ENCODE data around the gene MACROD2.

Gene MACROD2

DNA sequence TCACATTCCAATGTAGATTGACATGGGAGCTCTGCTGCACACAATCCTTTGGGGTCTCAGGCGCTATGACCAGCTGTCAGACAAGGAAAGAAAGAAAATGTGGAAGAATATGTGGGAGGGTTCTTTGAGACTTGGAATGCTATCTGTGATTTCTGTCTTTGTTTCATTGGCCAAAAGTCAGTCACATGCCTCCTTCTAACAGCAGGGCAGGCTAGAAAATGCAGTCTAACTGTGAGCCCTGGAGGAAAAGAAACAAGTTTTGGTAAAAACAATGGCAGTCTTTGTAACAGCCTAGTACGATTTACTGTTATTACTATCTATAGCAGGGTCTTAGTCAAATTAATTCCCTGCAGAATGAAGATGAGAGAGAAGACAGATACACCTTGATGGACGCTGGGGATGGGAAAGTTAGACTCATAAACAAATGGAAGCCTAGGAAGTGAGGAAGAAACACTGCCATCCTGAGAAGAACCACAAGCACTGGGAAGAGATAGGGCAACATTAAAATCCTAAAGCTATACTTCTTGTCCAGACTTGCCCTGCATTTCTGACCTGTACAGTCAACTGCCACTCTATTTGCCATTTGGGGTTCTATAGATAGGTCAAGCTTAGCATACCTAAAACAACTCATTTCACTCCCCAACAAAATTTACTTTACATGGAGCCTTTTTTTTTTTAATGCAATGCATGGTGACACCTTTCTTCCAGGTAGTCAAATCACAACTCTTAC lies 1744.9 kb downstream of the MACROD2 start:
- TF ChIP-seq, protein P1, sequence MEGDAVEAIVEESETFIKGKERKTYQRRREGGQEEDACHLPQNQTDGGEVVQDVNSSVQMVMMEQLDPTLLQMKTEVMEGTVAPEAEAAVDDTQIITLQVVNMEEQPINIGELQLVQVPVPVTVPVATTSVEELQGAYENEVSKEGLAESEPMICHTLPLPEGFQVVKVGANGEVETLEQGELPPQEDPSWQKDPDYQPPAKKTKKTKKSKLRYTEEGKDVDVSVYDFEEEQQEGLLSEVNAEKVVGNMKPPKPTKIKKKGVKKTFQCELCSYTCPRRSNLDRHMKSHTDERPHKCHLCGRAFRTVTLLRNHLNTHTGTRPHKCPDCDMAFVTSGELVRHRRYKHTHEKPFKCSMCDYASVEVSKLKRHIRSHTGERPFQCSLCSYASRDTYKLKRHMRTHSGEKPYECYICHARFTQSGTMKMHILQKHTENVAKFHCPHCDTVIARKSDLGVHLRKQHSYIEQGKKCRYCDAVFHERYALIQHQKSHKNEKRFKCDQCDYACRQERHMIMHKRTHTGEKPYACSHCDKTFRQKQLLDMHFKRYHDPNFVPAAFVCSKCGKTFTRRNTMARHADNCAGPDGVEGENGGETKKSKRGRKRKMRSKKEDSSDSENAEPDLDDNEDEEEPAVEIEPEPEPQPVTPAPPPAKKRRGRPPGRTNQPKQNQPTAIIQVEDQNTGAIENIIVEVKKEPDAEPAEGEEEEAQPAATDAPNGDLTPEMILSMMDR (IDR thresholded peaks at IDR 0.05; ENCODE audit: insufficient read depth, missing control alignments) = no peak
- FAIRE-seq (no peak), DNase-seq (ENCODE audit: insufficient read length, low spot score) (no peak)

DNA sequence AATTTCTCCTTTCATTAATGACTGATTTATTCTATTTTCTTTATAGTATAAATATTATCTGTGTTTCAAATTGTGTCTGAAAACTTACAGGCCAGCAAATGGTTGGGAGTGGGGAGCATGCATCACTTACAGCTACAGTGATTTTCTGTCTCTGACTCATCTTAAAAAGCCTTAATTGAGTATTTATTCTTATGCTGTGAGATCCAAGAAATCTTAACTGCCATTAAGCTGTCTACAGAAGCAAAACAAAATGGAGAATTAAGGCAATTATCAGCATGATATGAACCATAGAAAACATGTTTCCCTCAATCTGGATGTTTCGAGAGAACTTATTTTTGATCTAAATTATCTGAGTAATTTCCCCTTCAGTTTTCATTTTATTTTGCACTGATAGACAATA lies 1746.8 kb downstream of the MACROD2 start:
- TF ChIP-seq, protein P1 (IDR thresholded peaks at IDR 0.05; ENCODE audit: insufficient read depth, missing control alignments) = no peak
- DNase-seq (ENCODE audit: insufficient read length, low spot score) = no peak
- no peak for FAIRE-seq

DNA sequence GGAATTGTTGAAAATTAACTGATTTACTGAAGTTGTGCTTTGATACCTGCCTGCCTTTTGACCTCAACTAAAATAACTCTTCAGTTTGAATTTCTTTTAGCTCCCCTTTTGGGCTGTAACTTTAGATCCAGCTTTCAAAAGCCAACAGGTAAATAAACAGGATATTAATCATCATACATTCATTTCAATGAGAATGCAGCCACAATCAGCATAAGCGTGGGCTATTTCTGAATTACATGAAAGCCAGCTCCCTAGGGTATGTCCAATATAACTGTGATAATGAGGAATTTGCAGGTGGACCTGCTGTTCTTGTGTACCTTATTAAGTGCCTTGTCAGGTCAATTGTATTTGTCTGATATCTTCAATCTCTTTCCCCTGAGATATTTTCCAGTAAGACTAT lies 1747.3 kb downstream of the MACROD2 start:
- TF ChIP-seq, protein P1 (IDR thresholded peaks at IDR 0.05; ENCODE audit: insufficient read depth, missing control alignments) = no peak
- DNase-seq (ENCODE audit: insufficient read length, low spot score) (no peak), FAIRE-seq (no peak)

DNA sequence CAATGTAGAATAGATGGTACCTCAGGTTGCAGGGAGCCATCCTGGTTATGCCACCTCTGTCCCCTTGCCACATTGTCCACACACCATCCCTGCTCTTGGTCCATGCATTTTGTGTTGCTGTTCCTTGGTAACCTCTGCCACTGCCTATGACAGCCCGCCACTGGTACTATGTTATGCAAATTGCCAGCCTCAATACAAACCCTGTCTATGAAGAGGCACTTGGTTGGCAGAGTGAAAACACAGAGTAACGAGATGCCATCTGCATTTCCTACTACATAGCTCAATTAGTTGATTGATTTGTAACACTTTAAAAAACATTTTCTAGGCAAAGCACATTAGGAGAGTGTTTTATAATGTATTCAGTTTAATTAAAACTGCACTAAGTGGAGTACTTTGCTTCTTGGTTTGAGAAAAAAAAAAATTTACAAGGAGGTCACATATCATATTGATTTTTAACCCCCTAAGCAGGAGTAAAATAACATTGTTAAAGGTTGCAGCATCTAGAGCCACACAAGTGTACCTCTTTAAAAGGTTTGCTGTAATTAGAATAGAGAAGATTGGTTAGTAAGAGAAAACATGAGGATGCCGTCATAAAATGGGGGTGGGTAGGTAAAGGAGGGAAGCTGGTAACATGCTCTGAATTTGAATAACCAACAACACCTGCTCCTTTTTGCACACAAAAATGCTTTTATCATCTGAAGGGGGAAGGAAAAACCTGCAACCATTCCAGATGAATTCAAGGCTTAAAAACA lies 1760.9 kb downstream of the MACROD2 start:
- FAIRE-seq (no peak), DNase-seq (ENCODE audit: insufficient read length, low spot score) (no peak)
- TF ChIP-seq, protein P1 (IDR thresholded peaks at IDR 0.05; ENCODE audit: insufficient read depth, missing control alignments) = no peak

DNA sequence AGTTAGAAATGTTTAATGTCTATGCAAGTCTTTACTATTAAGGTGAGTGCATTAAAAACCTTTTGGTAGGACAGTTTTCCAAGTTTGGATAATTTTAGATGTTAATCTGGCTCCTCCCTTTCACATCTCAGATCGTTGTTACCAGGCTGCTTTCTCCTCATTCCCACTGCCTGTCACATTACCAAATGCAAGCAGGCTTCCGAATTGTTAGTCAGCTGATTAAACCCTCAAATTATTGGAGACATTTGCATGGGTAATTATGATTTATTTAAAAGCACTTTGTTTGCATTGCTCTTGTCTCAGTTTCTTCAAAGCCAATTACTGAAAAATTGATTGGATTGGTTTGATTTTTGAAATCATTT lies 1761.4 kb downstream of the MACROD2 start:
- FAIRE-seq (no peak), DNase-seq (ENCODE audit: insufficient read length, low spot score) (no peak)
- TF ChIP-seq, protein P1 (IDR thresholded peaks at IDR 0.05; ENCODE audit: insufficient read depth, missing control alignments) = no peak

DNA sequence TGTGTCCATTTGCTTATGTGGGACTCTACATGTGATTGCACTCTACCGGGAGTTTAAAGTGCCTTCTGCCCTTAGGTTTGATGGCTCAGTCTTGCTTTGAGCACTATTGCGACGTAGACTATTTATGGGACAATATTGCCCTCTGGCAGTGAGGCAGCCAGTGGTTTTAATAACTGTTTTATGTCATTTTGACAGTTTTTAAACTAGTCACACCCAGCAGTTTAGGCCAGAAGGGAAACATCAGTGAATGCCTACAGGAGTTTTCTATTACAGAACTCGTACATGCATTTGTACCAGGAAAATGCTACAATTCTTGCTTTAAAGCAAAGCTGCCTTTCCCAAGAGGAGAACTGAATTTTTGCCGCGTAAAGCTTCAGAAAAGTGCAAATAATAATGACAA lies 1764.3 kb downstream of the MACROD2 start:
- TF ChIP-seq, protein P1 (IDR thresholded peaks at IDR 0.05; ENCODE audit: insufficient read depth, missing control alignments) = no peak
- FAIRE-seq = no peak
- no peak for DNase-seq (ENCODE audit: insufficient read length, low spot score)

Measured in D721Med (cell line).